Left ventricle myocardium superior (tissue), 1 donor: ENCODE data around the gene GMCL1. TPM values are rescaled to one million over a fixed set of nuclear protein-coding genes. Genes with fewer than 3 reads are reported as not detected.
A peak's percentile ranks its signal among the peaks of the same experiment; 100 is the strongest.
"Not testable (repeated sequence)": the region's sequence is repeated elsewhere in the genome, so short reads cannot be mapped to it uniquely, and the experiment has no call there.

Source experiments
- ATAC-seq: fragments of 200-7000 bp; cut with Tn5 transposase; one replicate; pipeline ENCODE4 v1.9.1; 2020; ENCODE audit warnings: mild to moderate bottlenecking, moderate library complexity
- DNase-seq: peaks from one replicate; pipeline ENCODE4 v3.0.0-alpha.2; 2020
- intact Hi-C: fragments of 100-400 bp; cut with micrococcal nuclease; formaldehyde crosslinking; loops from one replicate; pipeline ENCODE4 v1.11.0; 2022
- total RNA-seq: library from RNA; stranded (reverse); fragmentation: NEBNext Ultra II Directional; extraction: Animal tissue kit (Norgen Biotek cat#: 25700); gene quantifications from one replicate; pipeline ENCODE4 v1.2.1, GENCODE V29; 2021
- donor health status: DM: no; HTN: yes; CAD: no; lungs with severe emphysema.

The GMCL1 gene
- total RNA-seq, 1 donor from 2014 or later = 3.6 TPM

- ATAC-seq, intact Hi-C loops, DNase-seq: not testable (repeated sequence)
Observed at GRCh38 chr2:69802781-69803367, 26.6 kb upstream of the GMCL1 start.

GRCh38 chr2:69804416-69804815, 25.0 kb upstream of the GMCL1 start:
- ATAC-seq = no peak
- intact Hi-C loops = no loop called here
- DNase-seq = no peak

GRCh38 chr2:69805887-69806286, 23.6 kb upstream of the GMCL1 start:
- no peak for ATAC-seq
- intact Hi-C loops = no loop called here

GRCh38 chr2:69807821-69808540, 21.5 kb upstream of the GMCL1 start:
- intact Hi-C loops = no loop called here
- DNase-seq (no peak), ATAC-seq (no peak)

More at GRCh38 chr2:69805887-69806286, 23.6 kb upstream of the GMCL1 start:
- no peak for DNase-seq

GRCh38 chr2:69810550-69810949, 18.9 kb upstream of the GMCL1 start:
- ATAC-seq = no peak
- intact Hi-C loops = no loop called here
- DNase-seq = no peak

GRCh38 chr2:69811018-69811417, 18.4 kb upstream of the GMCL1 start:
- intact Hi-C loops = no loop called here

GRCh38 chr2:69811591-69811990, 17.9 kb upstream of the GMCL1 start:
- DNase-seq (no peak), ATAC-seq (no peak)
- intact Hi-C loops = no loop called here

More at GRCh38 chr2:69811018-69811417, 18.4 kb upstream of the GMCL1 start:
- DNase-seq = no peak
- no peak for ATAC-seq

- ATAC-seq (no peak), DNase-seq (no peak)
- intact Hi-C loops = loop anchor here (2.0 kb wide), 1 partner anchor 91 kb away; no protein-coding TSS in a partner anchor
Observed at GRCh38 chr2:69815717-69816116, 13.7 kb upstream of the GMCL1 start.

- DNase-seq (no peak), ATAC-seq (peak; percentile 72)
- intact Hi-C loops = loop anchor here (2.0 kb wide), 1 partner anchor 92 kb away; no protein-coding TSS in a partner anchor
Observed at GRCh38 chr2:69816923-69817542, 12.4 kb upstream of the GMCL1 start.

GRCh38 chr2:69817729-69818501, 11.5 kb upstream of the GMCL1 start:
- ATAC-seq = peak; percentile 12
- DNase-seq = no peak
- intact Hi-C loops = loop anchor here (2.0 kb wide), 1 partner anchor 93 kb away; no protein-coding TSS in a partner anchor

GRCh38 chr2:69827796-69828540, 1.5 kb upstream of the GMCL1 start:
- intact Hi-C loops = no loop called here
- no peak for ATAC-seq
- no peak for DNase-seq

GRCh38 chr2:69828938-69829255, 563 bp upstream of the GMCL1 start:
- DNase-seq = no peak
- ATAC-seq = no peak
- intact Hi-C loops = no loop called here

GRCh38 chr2:69830045-69830905, 815 bp downstream of the GMCL1 start:
- intact Hi-C loops = no loop called here
- peak; percentile 34 for ATAC-seq
- peak; percentile 53 for DNase-seq

GRCh38 chr2:69830906-69831241, 1.4 kb downstream of the GMCL1 start:
- ATAC-seq, intact Hi-C loops, DNase-seq: not testable (repeated sequence)

GRCh38 chr2:69831354-69831905, 2.0 kb downstream of the GMCL1 start:
- DNase-seq (no peak), ATAC-seq (no peak)
- intact Hi-C loops = no loop called here

GRCh38 chr2:69833752-69834151, 4.3 kb downstream of the GMCL1 start:
- intact Hi-C loops = no loop called here
- ATAC-seq = no peak
- DNase-seq = no peak

GRCh38 chr2:69835666-69836065, 6.2 kb downstream of the GMCL1 start:
- no peak for ATAC-seq
- DNase-seq = no peak
- intact Hi-C loops = no loop called here

GRCh38 chr2:69836316-69836715, 6.9 kb downstream of the GMCL1 start:
- intact Hi-C loops = no loop called here
- ATAC-seq (no peak), DNase-seq (no peak)
